A673 (cell line): ENCODE results near the gene CRYBG2.

Source experiments
- EZH2 ChIP-seq: fragments of 200-600 bp; sonication (generic); IDR thresholded peaks from 2 replicates; pipeline ENCODE4 v1.6.1; 2017; ENCODE audit warnings: borderline replicate concordance, low read depth, mild to moderate bottlenecking, mixed read lengths, antibody characterized with exemption, low read length; ENCODE audit not compliant: poor library complexity, severe bottlenecking
- TF ChIP-seq, protein P1 (sequence below): fragments of 300-800, 200-600 bp; sonication (generic); conservative IDR thresholded peaks from 2 replicates; pipeline ENCODE4 v1.5.1; 2017; ENCODE audit warnings: low read depth, mild to moderate bottlenecking, antibody characterized with exemption, low read length, moderate library complexity, mixed read lengths

GRCh38 chr1:26335774-26336476 lies 18.0 kb downstream of the CRYBG2 start:
- TF ChIP-seq, protein P1, sequence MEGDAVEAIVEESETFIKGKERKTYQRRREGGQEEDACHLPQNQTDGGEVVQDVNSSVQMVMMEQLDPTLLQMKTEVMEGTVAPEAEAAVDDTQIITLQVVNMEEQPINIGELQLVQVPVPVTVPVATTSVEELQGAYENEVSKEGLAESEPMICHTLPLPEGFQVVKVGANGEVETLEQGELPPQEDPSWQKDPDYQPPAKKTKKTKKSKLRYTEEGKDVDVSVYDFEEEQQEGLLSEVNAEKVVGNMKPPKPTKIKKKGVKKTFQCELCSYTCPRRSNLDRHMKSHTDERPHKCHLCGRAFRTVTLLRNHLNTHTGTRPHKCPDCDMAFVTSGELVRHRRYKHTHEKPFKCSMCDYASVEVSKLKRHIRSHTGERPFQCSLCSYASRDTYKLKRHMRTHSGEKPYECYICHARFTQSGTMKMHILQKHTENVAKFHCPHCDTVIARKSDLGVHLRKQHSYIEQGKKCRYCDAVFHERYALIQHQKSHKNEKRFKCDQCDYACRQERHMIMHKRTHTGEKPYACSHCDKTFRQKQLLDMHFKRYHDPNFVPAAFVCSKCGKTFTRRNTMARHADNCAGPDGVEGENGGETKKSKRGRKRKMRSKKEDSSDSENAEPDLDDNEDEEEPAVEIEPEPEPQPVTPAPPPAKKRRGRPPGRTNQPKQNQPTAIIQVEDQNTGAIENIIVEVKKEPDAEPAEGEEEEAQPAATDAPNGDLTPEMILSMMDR, result no peak
- TF ChIP-seq EZH2, result no peak
